NOMO-1 treated with dmso at 0.1 percent for 144 hours (cell line): ENCODE results near the gene B3GAT1.
"Not testable (repeated sequence)": the region's sequence is repeated elsewhere in the genome, so short reads cannot be mapped to it uniquely, and the experiment has no call there.

Experiments
- DNase-seq: peaks from one replicate; lab custom pipeline; 2025; ENCODE audit not compliant: unreplicated experiment; lab: John Stamatoyannopoulos, UW

B3GAT1 gene, protein sequence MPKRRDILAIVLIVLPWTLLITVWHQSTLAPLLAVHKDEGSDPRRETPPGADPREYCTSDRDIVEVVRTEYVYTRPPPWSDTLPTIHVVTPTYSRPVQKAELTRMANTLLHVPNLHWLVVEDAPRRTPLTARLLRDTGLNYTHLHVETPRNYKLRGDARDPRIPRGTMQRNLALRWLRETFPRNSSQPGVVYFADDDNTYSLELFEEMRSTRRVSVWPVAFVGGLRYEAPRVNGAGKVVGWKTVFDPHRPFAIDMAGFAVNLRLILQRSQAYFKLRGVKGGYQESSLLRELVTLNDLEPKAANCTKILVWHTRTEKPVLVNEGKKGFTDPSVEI

DNA sequence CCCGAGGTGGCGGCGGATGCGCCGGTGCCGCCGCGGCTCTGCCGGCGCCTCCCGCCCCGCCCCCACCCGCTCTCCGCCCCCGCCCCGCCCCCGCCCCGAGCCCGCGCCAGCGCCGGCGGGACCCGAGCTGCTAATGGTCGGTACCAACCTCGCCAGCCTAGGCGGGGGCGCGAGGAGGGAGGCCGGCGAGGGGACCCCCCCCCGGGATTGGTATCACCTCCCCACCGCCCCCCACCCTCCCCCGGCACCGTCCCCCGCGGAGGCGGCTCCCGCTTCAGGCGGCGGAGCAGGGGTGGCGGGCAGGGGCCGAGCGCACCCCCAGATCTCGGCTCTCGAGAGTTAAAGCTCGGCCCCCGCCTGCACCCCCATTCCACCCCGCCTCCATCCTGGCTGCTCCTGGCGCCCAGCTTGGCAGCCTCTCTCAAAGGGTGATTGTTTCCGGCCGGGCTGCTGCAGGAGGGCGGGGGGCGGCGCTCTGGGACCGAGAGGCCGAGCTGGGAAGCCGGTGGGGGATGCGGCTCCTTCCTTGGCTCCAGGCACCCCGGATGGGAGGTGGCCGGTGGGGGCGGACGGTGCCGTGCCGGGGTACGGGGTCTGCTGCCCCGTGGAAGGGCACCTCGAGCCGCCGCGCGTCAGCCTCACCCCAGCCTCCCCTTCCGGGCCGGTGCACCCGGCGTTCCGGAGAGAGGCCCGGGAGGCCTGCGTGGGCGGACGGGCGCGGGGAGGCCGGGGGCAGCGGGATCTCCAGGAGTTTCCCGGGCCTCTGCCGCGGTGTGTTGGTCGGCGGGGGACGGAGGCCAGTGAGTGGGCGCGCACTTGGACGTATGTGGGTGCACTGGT lies at the start of gene B3GAT1:
TSS of gene B3GAT1 (minus strand) at position 40 of the 840 bp plus-strand sequence. CDS start 24,583 bp downstream, outside the sequence.
- no peak for DNase-seq

DNA sequence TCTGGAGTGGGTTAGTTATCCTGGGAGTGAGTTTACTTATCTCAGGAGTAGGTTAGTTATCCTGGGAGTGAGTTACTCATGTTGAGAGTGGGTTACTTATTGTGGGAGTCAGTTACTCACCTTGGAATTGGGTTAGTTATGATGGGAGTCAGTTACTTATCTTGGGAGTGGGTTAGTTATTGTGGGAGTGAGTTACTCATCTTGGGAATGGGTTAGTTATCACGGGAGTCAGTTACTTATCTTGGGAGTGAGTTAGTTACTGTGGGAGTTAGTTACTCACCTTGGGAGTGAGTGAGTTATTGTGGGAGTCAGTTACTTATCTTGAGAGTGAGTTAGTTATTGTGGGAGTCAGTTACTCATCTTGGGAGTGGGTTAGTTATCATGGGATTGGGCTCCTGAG lies 49.6 kb upstream of the B3GAT1 start:
- no peak for DNase-seq

DNA sequence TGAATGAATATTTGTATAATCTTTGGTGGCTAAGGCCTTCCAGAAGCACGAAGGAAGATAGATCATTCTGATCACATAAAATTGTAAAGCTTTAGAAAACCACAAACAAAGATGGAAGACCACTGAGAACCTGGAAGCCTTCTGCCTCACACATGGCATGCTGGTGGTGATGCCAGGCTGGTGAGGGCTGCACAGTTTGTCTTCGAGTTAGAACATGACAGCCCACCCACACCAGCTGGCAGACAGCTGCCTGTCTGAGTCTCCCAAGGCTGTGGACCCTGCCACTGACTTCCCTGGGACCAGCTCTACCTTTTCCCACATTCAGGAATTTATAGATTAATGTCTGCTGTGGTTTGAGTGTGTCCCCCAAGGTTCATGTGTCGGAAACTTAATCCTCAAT lies 48.8 kb upstream of the B3GAT1 start:
- DNase-seq: no peak

DNA sequence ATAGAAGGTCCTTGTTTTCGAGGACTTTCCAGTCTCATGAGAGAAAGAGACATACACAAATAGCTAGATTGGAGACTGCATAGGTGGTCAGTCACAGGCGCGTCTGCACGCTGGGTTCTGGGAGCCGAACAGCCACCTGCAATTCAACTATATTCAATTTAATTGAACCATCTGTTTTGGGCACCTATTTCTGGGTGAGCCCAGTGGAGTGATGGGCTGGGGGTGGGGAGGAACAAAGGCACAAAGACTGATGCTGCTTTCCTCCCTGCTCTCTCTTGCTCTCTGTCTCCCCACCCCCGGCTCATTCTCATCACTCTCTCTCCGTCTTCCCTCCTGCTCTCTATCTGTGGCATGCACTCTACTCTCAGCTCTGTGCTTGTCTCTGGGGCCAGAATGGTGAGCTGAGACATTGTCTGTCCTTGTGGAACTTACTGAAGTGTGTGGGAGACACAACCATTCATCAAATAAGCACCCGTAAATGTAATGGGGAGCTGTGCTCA lies 48.1 kb upstream of the B3GAT1 start:
- no peak for DNase-seq

DNA sequence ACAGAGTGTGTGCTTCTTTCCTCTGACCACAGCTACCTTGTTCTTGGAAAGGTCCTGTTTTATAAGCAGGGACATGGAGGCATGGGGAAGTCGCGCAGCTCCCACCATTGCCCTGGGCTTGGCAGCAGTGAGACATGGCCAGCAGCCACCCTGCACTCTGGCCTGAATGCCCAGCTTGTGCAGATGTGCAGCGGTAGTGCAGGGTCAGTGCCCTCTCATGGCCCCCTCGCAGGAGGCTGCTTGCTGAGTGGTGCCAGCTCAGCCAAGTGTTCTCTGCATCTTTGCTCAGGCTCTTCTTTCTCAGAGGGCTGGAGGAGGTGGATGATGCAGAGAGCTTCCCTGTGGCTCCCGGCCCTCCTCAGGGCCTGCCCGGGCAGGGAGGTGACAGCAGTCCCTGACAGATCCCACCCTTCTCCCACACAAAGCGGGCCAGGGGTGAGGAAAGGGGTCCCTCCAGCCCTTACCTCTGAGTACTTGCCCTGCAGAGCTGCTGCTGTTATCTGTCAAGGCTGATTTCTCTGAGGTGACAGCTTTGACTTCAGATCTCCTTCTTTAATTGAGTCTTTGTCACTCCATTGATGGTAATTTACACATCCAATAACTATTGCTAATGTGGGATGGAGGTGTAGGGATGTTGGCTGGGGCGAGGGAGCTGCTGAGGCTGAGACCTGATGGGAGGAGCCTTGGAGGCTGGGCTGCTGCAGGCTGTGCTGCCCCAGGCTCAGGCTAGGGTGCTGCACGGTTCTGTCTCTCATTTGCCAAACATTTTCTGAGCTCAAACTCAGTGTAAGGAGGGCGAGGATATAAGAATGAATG lies 47.4 kb upstream of the B3GAT1 start:
- DNase-seq: no peak

DNA sequence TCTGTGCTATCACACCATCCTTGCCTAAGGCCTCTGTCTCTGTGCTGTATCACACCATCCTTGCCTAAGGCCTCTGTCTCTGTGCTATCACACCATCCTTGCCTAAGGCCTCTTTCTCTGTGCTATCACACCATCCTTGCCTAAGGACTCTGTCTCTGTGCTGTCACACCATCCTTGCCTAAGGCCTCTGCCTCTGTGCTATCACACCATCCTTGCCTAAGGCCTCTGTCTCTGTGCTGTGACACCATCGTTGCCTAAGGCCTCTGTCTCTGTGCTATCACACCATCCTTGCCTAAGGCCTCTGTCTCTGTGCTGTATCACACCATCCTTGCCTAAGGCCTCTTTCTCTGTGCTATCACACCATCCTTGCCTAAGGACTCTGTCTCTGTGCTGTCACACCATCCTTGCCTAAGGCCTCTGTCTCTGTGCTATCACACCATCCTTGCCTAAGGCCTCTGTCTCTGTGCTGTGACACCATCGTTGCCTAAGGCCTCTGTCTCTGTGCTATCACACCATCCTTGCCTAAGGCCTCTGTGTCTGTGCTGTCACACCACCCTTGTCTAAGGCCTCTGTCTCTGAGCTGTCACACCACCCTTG lies 45.5 kb upstream of the B3GAT1 start:
- not testable (repeated sequence) for DNase-seq

DNA sequence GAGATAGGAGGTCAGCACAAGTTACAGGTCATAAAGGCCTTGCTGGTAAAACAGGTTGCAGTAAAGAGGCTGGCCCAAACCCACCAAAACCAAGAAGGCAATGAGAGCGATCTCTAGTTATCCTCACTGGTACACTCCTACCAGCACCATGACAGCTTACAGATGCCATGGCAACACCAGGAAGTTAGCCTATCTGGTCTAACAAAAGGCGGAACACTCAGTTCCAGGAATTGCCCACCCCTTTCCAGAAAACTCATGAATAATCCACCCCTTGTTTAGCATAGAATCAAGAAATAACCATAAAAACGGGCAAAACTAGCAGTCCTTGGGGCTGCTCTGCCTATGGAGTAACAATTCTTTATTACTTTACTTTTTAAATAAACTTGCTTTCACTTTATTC lies 43.5 kb upstream of the B3GAT1 start:
- no peak for DNase-seq

DNA sequence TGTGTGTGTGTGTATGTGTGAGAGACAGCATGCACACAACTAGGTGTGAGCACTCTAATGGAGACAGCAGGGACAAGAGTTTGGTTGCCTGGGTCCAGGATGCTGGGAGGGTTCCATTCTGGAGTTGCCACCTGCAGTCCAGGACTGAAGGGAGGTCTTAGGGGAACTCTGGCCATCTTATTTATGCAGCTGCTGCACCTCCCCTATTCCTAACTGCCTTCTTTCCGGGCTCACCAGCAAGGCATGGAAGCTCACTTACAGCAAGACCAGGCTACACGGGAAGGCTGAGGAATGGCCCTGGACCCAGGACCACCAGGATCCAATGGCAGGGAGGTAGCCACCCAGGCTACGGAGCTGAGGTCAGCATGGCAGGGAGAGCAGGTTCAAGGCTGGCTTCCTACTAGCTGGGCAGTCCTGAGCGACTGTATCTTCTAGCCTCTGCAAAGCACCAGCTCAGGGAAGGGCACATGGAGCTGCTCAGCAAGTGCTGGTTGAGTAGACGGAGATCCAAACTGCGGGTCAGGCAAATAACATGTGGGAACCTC lies 42.2 kb upstream of the B3GAT1 start:
- no peak for DNase-seq

DNA sequence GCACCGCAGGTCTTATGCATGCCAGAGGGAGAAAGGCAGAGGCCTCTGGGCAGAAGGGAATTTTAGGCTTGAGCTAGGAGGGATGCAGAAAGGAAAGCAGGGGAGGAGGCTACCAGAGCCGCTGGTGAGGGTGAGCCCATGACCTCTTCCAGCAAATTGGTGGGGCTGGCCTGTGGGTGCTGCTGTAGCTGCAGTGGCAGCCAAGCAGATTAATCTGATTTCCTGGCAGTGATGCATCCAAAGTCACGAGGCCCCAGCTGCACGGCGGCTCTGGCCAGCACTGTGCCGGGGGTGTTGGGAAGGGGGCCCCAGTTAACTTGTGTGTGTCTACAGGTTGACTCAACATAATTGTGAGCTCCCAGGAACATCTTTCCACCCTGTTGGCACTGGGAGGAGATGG lies 41.4 kb upstream of the B3GAT1 start:
- DNase-seq: no peak

DNA sequence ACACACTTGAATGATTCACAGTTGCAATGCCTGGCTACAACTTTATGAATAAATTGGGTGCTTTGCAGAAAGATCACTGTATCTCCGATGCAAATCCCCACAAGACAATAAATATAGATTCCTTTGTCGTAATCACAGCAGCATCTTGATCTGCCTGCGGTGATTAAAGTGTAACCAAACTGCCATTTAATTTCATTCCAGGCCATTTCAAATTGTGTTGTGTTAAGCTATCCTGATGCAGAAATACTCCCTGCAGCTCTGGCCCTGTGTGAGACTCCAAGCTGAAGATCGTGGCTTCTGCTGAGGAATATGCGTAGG lies 40.8 kb upstream of the B3GAT1 start:
- DNase-seq: no peak

DNA sequence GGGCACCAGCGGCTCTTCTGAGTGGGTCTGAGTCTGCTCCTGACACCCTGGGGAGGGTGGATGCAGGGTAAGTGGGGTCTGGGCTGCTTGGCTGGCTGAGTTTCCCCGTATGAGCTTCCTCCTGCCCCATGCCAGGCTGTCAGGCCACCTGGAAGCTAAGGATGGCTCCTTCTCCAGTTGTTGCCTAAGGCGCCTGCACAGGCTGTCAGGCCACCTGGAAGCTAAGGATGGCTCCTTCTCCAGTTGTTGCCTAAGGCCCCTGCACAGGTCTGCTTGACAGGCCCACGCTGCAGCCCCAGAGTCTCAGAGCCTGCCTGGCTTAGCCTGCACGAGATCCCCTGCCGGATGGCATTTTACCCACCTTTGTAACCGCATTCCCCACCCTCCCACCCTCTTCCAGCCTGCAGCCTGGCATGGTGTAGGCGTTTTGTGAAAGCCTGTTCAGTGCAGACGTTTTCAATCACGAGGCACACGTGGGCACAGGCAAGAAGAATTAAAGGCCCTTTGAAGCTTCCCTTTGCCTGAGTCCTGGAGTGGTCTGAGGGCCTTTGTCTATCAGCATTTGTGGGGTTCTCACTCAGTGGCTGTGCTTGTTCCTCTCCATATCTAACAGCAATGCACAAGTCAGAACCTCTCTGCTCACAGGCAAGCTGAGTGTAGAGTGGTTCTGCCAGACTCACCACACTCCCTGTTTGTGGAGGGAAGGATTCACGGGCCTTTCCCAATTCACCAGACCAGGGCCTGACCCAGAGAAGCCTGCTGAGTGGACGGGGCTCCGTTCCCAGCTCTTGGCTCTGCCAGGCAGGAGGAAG lies 40.2 kb upstream of the B3GAT1 start:
- no peak for DNase-seq

DNA sequence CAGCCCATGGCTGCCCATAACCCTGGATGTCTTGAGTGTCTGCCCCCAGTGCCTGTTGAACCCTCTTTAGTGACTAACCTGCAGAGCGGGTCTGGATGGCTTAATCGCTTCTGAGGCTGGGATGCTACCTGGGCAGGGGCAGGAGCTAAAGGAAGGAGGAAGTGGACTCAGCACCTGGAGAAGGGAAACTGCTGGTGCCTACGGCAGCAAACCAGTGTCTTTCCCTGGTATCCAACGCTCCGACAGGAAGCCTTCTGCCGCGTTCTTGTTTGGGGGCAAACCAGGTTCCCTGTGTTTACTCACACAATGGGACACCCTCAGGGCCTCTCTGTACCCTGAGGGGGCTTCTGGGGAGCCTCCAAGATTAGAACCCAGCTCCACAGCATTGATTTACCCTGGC lies 38.1 kb upstream of the B3GAT1 start:
- DNase-seq: no peak

DNA sequence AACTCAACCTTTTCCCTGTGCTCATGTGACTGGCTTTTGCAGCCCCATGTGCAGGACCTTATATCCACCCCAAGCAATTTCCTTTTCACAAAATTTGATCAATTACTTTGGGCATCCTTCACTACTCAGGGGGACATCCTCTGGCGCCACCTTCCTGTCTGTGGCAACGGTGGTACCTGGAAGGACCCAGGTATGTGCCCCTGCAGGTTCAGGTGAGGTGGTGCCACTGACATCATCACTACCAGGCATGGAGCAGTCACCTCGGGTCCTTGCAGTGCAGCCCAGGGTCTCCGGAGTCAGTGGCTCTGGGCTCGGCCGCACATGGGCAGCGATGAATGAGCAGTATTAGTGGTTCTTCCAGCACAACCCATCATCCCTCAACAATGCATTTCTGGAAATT lies 37.7 kb upstream of the B3GAT1 start:
- no peak for DNase-seq

DNA sequence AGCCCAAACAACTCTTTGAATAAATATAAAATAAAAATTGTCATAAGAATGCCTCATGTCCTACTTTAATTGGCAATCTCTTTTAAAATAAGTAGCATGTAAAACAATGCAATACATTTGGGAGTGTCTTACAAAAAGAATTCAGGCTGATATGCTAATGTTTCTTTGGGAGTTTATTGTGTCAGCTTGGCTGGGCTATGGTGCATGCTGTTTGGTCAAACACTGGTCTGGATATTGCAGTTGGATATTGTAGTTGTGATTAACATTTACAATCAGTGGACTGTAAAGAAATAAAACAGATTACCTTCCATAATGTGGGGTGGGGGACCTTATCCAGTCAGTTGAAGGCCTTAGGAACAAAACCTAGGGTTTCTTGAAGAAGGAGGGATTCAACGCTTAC lies 37.0 kb upstream of the B3GAT1 start:
- no peak for DNase-seq

DNA sequence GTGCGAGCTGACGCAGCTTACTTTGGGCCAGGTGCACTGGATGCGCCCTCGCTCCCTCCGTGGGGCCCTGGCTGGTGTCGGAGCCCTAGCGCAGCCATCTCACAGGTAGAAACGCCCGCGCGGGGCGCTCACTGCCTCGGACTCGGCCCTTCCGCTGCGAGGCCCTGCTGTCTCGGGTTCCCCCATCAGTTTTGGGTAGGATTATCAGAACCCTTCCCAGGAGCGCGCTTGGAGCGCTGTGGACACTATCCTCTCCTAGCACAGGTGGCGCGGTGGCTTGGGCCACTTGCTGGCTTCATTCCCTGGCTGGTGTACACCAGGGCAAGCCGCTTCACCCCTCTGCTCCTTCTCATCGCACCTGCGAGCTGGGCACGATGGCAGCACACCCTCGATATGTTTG lies 35.7 kb upstream of the B3GAT1 start:
- no peak for DNase-seq

DNA sequence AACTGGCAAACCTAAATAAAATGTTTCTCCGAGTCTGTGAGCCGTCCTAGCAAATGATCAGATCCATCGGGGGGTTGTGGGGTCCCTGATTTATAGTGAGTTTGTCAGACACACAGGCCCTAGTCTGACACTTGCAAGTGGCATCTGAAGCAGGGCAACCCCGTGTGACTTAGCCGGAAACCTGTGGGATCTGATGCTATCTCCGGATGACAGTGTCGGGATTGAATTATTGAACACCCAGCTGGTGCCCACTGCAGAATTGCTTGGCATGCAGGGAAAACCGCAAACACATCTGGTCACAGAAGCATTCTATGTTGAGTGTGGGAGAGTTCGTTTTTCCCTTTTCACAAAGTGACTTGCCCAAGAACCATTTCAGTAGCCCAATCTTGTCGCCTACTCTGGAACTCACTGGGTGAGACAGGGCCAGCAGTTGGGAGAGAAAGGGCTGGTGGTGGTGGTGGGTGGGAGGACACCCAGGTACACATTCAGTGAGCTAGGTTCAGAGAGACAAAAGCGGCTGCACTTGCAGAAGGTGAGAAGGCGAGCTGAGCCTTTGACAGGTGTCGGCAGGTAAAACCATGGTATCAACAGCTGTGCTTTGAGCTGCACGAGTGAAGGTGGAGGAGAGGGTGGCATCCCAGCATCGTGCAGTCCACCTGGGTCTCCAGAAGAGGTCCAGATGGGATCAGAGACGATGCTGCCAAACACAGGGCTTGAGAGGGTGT lies 33.7 kb upstream of the B3GAT1 start:
- DNase-seq: no peak

DNA sequence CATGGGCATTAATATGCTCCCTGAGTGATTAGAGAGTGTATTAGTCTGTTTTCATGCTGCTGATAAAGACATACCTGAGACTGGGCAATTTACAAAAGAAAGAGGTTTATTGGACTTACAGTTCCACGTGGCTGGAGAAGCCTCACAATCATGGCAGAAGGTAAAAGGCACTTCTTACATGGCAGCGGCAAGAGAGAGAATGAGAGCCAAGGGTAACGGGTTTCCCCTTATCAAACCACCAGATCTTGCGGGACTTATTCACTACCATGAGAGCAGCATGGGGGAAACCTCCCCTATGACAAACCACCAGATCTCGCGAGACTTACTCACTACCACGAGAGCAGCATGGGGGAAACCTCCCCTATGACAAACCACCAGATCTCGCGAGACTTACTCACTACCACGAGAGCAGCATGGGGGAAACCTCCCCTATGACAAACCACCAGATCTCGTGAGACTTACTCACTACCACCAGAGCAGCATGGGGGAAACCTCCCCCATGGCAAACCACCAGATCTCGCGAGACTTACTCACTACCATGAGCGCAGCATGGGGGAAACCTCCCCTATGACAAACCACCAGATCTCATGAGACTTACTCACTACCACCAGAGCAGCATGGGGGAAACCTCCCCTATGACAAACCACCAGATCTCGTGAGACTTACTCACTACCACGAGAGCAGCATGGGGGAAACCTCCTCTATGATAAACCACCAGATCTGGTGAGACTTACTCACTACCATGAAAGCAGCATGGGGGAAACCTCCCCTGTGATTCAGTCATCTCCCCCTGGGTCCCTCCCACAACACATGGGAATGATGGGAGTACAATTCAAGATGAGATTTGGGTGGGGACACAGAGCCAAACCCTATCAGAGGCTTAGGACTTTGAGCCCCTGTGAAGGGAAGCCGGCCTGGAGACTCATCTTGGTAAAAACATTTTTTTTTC lies 32.4 kb upstream of the B3GAT1 start:
- not testable (repeated sequence) for DNase-seq

DNA sequence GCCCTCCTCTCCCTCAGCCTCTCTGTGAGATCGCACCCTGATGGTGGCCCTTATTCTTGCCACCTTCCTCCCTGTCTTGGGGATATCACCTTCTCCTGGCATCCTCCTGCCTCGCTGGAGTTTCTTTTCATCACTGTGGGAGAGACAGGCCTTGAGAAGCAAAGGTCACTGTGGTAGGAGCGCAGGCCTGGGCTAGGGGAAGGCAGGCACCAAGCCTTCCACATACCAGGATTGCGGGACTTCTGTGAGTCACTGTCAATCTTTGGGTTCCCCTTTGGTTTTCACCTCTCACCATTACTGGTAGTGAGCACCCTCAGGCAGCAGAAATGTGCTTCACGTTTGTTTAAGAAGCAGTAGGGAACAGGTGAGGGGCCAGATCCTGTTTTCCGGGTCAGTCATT lies 31.2 kb upstream of the B3GAT1 start:
- no peak for DNase-seq
